Cortex of kidney (tissue), 1 donor: ENCODE measurements around the gene KCNIP1.
"Not testable (repeated sequence)": the region's sequence is repeated elsewhere in the genome, so short reads cannot be mapped to it uniquely, and the experiment has no call there.

Experiments used
- DNase-seq: peaks from one replicate; lab custom pipeline; 2025; lab: John Stamatoyannopoulos, UW

The KCNIP1 gene

DNA sequence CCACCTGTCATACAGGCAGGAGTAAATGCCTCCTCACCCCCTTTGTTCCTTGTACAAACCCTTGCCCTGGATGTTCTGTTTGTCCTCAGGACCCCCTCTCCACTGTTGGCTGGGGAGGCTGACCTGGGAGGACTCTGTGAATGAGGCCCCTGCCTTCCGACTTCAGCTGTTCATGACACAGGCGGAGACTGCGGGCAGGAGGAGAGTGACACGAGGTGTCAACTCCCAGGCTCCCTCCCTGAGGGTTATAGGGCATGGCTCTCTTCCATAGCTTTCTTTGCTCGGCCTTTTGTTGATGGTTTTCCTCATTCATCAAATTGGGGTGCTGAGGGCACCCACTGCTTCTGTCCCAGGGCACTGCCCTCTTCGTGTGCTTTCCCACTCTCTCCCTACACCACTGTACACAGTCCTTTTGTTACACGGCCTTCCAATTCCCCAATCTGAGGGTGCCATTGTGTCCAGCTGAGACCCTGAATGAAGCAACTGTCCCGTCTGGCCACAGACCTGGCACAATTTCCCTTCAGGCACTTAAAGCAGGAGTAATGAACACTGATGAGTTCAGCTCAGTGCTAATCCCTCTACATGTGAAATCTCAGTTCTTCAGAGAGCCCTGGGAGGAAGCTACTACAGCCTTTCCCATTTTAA lies 33.8 kb downstream of the KCNIP1 start:
- DNase-seq = no peak

GRCh38 chr5:170538096-170538465 lies 34.3 kb downstream of the KCNIP1 start:
- no peak for DNase-seq

- no peak for DNase-seq
Measured at GRCh38 chr5:170538696-170539586, 35.1 kb downstream of the KCNIP1 start.

GRCh38 chr5:170540271-170540670 lies 36.5 kb downstream of the KCNIP1 start:
- no peak for DNase-seq

GRCh38 chr5:170541146-170541769 lies 37.4 kb downstream of the KCNIP1 start:
- DNase-seq = no peak

DNA sequence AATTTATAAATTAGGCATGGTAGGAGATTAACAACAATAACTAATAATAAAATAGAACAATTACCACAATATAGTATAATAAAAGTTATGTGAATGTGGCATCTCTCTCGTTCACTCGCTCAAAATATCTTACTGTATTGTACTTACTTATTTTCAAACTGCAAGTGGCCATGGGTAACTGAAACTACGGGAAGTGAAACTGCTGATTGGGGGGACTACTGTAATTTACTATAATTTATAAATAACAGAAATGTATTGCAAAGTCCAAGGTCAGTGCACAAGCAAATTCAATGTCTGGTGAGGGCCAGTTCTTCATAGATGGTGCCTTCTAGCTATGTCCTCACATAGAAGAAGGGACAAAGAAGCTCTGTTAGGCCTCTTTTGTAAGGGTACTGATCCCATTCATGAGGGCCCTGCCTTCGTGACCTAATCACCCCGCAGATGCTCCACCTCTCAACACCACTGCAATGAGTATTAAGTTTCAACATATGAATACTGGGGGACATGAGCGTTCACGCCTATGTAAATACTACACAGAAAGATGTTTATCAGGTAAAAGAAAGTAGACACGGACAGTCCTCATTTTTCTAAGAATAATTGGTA lies 39.0 kb downstream of the KCNIP1 start:
- no peak for DNase-seq

- DNase-seq = no peak
Measured at GRCh38 chr5:170545313-170545712, 41.5 kb downstream of the KCNIP1 start.

DNA sequence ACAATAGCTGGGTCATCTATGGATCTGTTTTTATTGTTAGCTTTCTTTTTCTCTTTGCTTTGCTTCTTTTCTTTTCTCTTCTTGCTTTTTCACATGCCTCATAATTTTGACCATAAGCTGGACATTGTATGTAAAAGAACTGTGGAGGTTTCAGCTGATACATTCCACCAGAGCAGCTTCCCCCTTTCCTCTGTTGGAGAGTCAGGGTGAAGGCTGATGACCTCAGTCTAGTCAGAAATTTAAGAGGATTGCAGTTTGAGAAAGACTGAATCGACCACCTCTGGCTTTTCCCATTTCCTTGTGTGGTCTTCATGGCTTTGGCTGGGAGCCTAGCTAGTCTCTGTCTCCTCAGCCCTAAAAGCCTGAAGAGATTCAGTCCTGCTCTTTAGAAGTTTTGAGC lies 42.0 kb downstream of the KCNIP1 start:
- DNase-seq = no peak

DNA sequence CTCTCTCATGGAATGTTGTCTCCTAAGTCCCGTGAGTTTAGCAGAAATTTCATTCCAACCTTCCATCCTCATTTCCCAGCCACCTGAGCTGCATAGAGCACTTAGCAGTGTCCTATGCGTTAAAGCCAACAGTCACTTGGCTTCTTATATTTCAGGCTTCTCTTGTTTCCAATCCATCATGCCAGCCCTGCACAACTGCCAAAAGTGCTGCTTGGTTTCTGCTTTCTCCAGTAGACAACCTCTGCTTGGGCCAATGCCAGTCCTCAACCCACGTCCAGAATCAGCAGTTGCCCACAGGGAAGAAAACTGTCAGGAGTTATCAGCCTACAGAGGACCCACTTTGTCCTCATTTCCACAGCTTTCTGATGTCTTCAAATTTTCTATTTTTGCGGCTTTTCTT lies 42.5 kb downstream of the KCNIP1 start:
- no peak for DNase-seq

- DNase-seq = not testable (repeated sequence)
Measured at GRCh38 chr5:170550382-170550781, 46.6 kb downstream of the KCNIP1 start.

GRCh38 chr5:170551076-170551475 lies 47.3 kb downstream of the KCNIP1 start:
- DNase-seq = no peak

- no peak for DNase-seq
Measured at GRCh38 chr5:170551622-170552021, 47.8 kb downstream of the KCNIP1 start.

- no peak for DNase-seq
Measured at GRCh38 chr5:170552621-170553115, 48.8 kb downstream of the KCNIP1 start.

DNA sequence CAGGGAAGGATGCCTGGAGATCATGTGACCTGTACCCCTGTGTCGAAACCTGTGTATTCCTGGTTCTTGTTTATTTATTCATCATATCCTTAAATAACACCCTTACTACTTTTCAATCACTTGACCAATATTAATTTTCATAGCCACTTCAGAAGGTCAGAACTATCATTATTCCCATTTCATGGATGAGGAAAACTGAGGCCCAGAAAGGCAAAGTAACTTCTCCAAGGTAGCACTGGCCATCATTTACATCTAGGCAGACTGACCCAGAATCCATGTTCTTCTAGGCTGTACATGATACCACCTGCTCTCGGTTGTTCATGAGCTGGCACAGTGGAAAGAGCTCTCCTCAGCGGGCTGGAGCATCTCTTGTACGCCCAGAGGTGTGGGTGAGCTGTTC lies 49.4 kb downstream of the KCNIP1 start:
- no peak for DNase-seq

DNA sequence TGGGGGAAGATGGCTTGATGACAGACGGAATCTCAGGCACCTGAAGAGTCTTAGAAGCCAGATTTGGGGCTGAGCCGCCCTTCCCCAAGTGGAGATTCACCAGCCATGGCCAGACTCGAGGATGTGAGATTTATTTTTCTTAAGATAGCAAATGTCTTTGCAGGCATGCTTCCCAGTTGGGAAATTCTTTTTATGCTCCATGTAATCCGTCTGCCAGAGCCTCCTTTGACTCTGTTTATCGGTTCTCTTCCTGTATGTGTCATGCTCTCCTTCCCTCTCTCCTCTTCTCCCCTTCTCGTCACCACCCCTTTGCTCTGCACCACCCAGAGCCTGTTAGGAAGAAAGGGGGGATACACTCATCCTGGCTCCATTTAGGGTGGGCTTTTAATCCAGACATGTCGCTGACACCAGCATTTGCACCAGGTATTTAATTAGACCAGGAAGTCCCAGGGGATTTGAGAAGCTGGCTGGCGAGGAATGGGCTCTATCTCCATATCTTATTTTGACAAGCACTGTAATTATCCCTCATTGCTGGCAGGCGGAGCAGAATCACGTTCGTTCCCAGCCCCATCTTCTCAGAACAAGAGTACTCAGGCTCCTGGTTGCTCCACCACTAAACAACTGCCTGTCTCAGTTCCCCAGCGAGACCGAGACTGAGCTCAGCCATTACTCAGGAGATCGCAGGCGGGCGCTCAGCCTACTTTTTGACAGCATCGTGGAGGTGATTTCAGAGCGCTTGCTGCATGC lies 50.9 kb downstream of the KCNIP1 start:
- no peak for DNase-seq

DNA sequence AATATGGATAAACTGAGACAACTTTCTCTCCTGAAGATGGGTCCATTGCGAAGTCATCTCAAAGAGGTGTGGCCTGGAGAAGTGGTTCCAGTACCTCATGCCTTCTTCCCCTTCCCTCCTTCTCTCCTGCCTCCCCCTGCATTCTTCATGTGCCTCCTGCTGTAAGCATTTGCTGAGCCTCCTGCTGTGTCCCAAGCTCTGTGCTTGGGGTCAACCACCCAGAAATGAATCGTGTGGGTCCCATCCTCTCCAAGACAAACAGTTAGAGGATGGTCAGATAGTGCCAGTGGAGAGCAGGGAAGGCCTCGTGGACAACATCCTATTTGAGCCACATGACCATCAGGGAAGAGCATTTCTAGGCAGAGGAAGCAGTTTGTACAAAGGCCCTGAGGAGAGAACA lies 53.5 kb downstream of the KCNIP1 start:
- DNase-seq = no peak

- DNase-seq = no peak
Measured at GRCh38 chr5:170559296-170559695, 55.5 kb downstream of the KCNIP1 start.

GRCh38 chr5:170560938-170561337 lies 57.1 kb downstream of the KCNIP1 start:
- no peak for DNase-seq

DNA sequence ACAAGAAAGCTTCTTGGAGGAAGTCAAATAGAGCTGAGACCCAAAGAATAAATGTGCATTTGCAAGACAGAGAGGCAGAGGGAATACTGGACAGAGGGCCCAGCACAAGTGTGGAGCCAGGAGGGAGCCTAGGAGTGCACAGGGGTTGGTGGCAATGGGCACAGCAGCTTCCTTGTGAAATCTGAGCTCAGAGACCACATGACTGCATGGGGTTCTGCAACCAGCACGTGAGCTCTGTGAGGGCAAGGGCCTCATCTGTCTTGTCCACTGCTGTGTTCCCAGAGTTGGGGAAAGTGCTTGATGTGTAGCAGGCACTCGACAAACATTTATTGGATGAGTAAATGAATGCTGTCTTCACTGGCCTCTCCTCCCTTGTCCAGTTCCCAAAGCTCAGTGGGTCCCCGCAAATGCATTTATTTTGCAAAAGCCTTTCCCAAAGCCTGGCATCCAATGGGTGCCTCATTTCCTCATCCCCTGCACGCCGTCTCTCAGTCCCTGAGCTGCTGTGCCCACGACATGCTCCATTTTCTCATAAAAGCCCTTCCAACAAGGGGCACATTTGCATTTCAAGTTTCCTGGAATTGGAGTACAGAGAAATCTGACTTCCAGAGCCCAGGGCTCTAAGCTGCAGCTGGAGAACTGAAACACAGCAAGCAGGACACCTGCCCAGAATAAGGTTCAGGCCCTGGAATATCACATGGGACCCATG lies 58.5 kb downstream of the KCNIP1 start:
- no peak for DNase-seq

- DNase-seq = no peak
Measured at GRCh38 chr5:170562875-170563228, 59.0 kb downstream of the KCNIP1 start.
